ENCODE data around the gene HTT.

HTT gene

DNA sequence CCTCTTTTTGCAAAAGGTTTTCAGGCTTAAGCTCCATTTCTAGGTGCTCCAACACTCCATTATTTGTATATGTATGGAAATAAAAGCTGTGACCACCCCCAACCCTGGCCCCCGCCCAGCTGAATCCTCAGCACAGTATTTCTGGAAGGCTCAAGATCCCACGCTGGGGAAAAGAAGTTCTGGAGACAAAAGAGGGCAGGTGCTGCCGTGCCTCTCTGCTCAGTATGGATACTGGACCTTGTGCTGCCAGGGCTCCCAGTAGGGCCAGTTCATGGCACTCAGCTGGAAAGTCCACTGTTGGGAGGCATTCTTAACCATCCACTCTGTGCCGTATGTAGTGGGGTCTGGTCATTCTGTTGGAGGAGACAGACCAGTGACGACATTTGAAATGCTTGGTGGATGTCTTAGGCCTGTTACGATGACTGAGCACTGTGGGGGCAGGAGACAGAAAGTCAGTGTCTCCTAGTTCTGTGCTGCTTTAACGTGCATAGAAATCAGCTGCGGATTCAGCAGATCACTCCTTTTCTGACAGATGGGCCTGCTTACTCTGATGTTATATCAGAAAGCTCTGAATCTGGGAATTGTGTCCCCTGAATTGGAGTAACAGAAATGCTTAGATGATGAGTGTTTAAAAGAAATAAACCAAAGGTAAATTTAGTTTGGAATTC, 126.1 kb downstream of the HTT start:
- no peak for DNase-seq (ENCODE audit: low read depth)

DNA sequence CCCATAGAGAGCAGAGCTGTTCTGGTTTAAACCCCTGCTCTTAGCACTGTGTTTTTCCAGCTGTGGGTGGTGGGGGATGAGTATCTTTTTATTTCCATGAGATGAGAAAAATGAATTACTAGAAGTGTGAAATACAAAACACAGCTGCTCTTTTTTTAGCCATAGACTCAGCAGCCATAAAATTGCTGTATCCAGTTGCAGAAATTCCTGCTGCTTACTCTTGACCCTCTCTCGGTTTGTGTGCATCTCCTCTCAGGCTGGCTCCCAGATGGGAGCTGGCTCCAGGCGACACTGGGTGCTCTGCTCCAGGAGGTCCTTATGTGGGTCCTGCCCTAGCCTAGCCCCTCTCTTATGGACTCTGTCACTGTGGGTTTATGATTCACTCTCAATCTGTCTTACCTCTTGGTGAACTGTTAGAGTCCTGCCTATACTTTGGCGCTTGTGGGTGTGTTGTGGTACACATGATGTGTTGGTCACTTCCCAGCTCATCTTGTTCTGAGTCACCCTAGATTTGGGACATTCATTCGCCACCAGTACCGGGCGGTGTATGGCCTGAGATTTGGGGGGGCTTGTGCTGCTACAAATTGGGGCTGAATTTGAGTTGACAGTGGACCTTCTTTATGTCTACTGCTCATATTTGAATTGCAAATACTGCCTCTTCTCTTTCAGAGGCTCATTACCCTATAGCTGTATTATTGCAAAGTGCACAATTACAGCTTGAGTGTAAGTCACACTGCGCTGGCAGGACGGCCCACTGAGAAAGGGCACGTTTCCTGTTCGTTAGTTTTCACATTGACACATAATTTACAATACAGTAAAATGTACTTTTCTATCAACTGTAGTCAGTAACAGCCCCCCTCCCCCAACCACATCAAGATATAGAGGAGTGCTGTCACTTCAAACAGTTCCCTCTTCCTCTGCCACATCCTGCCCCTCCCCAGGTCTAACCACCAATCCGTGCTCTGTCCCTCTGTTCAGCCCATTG, 127.5 kb downstream of the HTT start:
- DNase-seq (ENCODE audit: low read depth) = peak; percentile 42

DNA sequence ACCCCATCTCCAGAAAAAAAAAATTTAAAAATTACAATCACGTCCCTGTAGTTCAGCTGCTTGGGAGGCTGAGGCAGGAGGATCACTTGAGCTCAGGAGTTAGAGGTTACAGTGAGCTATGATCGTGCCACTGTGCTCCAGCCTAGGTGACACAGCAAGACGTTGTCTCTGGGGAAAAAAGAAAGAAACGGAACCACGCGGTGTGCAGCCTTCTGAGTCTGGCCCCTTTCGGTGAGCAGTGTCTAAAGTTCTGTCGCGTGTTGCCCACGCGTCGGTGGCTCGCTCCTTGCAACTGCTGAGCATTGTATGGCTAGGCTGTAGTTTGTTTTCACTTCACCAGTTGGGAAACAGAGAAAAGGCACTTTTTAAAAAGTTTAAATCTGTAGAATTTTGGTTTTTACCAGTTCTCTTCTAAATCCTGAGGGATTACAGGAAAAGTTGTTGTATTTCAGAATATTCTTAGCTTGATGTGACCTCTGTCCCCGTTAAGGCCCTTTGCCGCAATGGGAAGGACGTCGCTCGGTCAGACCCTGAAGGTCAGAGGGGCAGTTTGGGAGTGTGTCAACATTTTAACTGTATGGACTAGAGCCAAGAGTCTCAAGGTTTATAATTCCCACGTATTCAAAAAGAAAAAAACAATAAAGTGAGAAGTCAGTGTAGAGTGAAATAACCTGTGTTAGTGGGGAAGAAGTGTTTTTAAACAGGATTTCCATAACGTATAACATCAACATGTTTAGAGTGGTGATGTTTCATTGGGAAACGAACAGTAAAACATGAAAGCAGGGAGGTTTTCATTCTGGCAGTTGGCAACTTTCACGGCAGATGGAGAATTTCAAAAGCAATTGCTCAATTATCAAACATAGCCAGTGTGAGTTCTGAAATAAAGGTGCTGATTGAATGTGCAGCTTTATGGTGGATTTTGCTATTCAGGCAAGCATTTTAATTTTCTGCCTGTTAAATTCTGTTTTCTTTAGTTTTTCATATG, 128.6 kb downstream of the HTT start:
- DNase-seq (ENCODE audit: low read depth) = peak; percentile 32

DNA sequence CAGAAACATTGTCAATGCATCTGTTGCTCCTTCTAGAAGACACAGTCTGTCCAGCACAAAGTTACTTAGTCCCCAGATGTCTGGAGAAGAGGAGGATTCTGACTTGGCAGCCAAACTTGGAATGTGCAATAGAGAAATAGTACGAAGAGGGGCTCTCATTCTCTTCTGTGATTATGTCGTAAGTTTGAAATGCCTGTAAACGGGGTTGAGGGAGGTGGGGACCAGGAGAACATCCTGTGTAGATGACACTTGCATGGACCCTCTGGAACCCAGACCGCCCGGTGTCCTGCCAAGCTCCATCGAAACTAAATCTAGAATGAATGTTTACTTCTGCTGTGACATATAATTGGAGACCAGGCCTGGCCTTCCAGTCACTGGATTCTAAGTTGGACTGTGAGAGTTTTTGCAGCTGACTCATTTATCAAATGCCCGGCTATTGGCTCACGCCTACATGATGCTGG, 129.5 kb downstream of the HTT start:
- DNase-seq (ENCODE audit: low read depth) = no peak

DNA sequence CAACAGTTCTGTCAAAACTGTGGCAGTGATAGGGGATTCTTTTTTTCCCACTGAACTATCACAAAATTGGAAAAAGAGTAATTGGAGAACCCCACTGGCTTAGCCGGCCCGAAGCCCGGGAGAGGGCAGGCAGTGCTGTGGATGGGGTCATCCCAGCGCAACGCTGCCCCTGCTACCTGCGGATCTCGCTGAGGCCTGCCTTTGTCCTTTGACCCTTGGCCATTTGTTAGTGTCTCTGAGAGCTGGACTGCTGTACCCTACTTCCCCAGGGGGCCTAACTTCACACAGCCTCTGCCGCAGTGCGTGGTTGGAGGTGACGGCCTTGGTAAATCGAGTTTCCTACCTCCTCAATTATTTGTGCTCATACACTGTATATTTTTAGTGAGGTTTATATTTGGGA, 131.5 kb downstream of the HTT start:
- no peak for DNase-seq (ENCODE audit: low read depth)

DNA sequence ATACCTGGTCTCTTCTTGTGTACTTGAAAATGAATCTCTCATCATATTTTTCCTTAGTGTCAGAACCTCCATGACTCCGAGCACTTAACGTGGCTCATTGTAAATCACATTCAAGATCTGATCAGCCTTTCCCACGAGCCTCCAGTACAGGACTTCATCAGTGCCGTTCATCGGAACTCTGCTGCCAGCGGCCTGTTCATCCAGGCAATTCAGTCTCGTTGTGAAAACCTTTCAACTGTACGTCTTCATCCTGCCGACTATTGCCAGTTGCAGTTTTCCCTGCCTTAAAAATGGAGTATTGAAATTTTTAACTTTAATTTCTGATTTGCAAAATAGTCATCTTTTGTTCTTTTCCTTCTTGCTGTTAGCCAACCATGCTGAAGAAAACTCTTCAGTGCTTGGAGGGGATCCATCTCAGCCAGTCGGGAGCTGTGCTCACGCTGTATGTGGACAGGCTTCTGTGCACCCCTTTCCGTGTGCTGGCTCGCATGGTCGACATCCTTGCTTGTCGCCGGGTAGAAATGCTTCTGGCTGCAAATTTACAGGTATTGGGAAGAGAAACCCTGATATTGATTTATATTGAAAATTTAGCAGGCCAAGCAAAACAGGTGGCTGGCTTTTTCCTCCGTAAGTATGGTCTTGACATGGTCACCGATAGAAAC, 132.1 kb downstream of the HTT start:
- no peak for DNase-seq (ENCODE audit: low read depth)

DNA sequence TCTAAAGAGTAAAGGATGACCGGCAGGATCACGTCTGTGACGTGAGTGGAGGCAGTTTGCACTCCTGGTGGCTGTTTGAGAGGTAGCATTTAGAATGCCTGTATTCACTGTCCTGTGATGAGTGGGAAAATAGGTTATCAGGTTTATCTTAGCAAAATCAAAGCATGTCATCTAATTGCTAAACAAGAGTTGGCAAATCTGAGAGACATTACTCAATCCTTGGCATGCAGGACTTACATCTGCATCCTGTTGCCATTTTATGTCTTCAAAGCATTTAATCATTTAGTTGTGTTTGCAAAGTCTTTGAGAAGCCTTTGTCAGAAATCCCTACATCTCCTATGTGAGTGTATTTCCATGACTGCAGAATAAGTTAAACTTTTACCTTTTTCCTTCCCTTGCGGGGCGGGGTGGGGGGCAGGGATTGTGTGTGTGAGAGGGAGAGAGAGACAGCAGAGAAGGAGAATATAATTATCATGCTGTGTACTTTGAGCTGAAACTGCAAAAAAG, 133.1 kb downstream of the HTT start:
- DNase-seq (ENCODE audit: low read depth) = no peak

DNA sequence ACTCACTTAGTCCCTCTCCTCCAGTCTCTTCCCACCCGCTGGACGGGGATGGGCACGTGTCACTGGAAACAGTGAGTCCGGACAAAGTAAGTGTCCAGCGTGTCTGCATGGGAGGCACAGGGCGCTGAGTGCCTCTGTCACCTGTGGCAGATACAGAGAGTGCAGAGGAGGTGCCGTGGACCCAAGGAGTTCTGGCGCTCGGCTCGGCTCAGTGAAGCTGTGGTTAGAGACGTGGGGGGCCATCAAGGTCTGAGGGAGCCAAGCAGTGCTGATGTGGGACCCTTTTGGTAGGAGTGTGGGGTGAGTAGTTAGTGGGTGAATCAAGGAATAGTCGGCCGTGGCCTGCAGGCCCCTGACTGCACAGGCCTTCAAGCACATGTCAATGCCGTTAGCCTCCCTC, 134.3 kb downstream of the HTT start:
- DNase-seq (ENCODE audit: low read depth) = no peak

DNA sequence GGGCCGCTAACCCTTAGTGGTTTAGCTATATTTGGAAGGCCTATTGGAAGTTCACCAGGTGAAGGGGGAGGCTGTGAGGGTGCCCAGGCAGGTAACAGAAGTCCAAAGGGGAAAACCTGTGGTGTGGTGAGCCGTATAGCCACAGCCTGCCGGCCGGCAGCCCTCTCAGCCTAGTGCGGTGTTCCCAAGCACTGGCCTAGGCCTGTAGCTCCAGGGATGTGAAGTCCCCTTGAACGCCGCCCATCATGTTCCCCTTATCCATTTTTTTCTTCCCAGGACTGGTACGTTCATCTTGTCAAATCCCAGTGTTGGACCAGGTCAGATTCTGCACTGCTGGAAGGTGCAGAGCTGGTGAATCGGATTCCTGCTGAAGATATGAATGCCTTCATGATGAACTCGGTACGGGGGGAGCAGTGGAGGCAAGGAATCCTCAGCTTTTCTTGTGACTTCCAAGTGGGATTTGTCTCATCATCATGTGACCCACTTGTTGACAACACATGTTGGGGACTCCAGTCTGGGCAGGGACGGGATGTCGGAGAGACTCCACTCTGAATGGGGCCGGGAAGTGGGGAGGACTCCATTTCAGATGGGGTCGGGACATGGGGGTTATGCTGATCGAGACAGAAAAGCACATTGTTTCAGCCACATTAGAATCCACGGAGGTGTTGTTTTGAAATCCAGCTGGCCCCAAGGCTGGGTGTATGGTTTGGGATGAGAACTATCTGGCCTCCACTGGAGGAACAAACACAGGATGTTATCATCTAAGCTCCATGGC, 135.3 kb downstream of the HTT start:
- DNase-seq (ENCODE audit: low read depth) = no peak

DNA sequence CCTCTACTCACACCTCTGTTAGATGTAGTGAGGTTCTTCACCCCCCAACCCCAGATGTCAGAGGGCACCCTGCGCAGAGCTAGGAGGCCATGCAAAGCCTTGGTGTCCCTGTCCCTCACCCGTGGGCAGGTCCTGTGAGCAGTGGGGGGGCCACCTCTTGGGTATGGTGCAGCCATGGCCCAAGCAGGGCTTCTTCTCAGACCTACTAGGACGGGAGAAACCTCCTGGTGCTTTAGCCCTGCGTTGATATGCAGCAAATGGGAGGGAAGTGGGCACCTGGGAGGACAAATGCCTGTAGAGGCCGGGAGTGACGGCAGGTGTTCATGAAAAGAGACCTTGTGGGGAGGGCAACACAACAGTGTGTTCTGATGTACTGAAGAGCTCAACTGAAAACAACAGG, 136.0 kb downstream of the HTT start:
- DNase-seq (ENCODE audit: low read depth) = no peak

DNA sequence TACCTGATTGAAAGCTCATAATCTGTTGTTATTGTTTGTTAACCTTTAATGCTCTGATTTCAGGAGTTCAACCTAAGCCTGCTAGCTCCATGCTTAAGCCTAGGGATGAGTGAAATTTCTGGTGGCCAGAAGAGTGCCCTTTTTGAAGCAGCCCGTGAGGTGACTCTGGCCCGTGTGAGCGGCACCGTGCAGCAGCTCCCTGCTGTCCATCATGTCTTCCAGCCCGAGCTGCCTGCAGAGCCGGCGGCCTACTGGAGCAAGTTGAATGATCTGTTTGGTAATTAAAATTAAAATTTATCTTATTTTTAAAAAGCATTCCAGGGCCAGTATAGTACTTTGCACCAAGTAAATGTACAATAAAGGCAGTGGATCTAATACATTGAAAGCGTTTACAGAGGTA, 137.4 kb downstream of the HTT start:
- no peak for DNase-seq (ENCODE audit: low read depth)

DNA sequence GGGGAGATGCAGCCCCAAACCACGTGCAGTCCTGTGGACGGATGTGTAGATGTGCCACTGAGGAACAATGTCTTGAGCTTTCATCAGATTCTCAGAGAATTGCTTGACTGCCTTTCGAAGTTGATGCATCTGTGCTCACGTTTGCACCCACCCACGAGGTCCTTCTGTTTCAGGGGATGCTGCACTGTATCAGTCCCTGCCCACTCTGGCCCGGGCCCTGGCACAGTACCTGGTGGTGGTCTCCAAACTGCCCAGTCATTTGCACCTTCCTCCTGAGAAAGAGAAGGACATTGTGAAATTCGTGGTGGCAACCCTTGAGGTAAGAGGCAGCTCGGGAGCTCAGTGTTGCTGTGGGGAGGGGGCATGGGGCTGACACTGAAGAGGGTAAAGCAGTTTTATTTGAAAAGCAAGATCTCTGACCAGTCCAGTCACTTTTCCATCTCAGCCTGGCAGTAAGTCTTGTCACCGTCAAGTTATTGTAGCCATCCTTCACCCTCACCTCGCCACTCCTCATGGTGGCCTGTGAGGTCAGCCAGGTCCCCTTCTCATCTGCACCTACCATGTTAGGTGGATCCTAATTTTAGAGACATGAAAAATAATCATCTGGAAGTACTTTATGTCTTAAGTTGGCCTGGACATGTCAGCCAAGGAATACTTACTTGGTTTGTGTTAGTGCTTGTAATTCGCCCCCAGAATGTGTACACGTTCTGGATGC, 138.1 kb downstream of the HTT start:
- DNase-seq (ENCODE audit: low read depth) = no peak

DNA sequence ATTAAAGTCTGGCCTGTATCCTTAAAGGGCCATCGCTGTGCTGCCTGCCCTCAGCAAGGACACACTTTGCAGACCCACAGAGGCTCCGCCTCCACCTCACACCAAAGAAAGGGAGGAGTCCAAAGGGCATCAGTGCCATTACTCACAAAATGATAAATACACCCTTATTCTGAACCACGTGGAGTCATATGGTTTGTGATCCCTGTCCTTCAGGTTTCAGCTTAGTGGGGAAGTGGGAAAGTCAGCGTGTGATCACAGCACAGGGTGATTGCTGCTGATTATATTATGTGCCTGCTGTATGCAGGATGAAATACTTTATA, 138.6 kb downstream of the HTT start:
- DNase-seq (ENCODE audit: low read depth) = no peak

DNA sequence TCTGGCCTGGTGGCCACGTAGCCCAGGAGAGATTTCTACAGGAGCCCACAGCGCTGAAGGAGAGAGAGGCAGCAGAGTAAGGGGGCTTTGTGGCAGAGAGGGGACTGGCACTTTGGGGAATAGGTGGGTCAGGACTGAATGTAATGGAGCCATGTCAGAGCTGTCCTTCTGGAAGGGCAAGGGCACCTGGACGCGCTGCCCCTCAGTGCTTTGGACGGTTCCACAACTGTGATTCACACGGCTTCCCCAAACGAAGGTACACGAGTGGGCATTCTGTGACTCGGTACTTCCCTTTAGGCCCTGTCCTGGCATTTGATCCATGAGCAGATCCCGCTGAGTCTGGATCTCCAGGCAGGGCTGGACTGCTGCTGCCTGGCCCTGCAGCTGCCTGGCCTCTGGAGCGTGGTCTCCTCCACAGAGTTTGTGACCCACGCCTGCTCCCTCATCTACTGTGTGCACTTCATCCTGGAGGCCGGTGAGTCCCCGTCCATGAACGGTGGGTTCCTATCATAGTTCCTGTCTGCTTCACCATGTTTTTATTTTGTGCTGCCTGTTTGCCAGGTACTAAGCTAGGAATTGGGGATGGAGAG, 139.3 kb downstream of the HTT start:
- no peak for DNase-seq (ENCODE audit: low read depth)

DNA sequence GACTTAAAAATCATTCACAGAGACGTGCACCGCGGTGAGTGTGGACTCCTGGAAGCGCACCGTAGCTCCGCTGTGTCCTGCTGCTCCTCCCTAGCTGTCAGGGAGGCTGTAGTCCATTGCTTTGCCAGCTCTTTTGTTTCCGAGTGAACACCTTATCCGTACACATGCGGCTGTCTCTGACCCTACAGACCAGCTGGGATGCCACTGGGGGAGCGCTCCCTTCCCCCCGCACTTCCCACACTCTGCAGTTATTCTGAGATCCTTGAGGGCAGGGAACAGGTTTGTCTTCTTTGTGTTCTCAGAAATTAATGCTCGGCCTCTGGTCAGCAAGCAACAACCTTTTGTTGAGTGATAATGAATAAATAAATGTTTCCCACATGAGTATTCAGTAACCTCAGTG, 140.8 kb downstream of the HTT start:
- no peak for DNase-seq (ENCODE audit: low read depth)

DNA sequence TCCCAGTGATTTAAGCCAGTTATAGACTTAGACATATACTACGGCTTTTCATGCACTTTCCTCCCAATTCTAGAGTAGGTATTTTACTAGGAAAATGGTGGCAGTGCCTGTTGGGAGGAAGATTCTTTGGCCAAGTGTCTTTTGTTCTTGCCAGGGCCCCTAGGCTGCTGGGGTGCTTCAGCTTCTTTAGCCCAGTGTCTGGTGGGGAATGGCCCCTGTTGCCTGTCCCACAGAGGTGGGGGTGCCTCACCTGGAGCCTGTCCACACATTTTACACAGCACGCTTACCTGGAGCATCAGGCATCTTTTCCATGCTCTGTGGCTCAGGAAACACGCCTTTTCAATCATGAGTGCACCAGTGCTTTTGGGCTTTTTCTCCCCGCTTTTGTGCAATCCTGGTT, 141.3 kb downstream of the HTT start:
- DNase-seq (ENCODE audit: low read depth) = no peak

DNA sequence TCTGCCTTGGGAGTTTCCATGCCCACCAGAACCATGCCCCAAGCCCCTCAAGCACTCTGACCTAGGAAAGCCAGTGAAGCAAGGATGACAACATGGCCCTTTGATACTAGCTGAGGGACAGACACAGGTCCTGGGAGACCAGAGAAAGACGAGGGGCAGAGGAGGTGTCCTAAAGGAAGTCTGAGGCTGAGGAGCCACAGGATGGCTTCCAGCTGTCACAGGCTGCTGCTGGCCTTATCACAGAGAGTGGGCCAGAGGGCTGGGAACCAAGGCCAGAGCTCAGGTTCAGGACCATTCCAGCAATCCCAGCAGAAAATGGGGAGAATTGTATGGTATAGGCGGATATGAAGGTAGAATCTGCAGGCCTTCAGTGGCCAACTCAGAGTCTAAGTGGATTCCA, 142.8 kb downstream of the HTT start:
- no peak for DNase-seq (ENCODE audit: low read depth)

DNA sequence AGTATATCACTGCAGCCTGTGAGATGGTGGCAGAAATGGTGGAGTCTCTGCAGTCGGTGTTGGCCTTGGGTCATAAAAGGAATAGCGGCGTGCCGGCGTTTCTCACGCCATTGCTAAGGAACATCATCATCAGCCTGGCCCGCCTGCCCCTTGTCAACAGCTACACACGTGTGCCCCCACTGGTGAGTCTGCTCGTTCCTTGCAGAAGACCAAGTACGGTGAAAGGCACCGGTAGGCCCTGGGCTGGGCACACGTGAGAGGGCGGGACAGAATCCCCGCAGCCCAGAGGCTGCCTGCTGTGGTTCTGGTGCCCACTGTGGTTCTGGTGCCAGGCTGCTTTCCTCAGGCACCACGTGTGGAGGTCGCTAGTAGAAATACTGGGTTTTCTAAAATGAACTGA, 143.3 kb downstream of the HTT start:
- DNase-seq (ENCODE audit: low read depth) = no peak

DNA sequence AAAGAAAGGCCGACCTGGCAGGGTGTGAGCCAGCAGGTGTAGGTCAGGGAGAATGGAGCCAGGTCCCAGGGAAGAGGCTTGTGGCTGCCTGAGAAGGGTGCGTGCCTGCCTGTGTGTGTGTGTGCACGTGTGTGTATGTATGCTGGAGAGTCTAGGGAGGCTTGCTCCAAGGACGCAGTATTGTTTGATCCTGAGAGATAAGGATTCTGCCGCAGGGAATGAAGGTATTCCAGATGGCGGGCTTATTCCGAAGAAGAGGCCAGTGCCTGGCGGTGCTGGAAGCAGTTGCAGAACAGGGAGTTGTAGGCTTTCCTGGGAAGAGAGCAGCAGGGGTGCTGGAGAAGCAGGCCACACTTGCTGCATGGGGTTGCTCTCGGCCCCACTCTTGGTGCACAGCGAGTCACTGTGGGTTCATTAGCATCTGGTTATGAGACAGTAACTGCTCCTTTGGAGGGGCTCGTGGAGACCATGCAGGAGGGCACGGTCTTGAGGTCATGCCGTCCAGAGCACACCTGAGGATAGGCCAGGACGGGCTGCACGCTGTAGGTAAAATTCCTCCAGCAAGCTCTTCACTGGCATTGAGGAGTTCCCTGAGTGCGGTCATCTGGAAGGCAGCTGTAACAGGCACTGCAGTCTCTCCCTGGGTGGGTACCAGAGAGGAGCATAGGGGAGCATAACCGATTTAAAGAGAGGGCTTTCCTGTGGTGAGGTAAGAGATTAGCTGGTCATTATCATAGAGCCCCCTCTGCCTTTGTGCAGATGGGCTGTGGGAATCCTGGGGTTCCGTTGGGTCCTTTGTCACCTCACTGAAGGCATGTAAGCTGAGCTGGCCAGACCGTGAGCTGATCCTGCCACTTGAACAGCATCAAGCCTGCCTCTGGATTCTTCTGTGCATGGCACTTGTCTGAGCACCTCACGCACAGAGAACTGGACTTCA, 144.6 kb downstream of the HTT start:
- DNase-seq (ENCODE audit: low read depth) = no peak
